H9 (cell line): Measurements from ENCODE around the gene ZSCAN5C. TPM values are rescaled to one million over a fixed set of nuclear protein-coding genes. Genes with fewer than 3 reads are reported as not detected.

Experiments used
- DNase-seq: peaks from one replicate; pipeline ENCODE4 v3.0.0-alpha.2; 2017
- H2AFZ ChIP-seq: one replicate; pipeline ENCODE4 v1.6.1; 2013; ENCODE audit warnings: mild to moderate bottlenecking, low read length, control low read depth, moderate library complexity
- H2AK5ac ChIP-seq: 2 replicates; pipeline ENCODE4 v1.6.1; 2013; ENCODE audit warnings: low read length, control low read depth, mixed read lengths; ENCODE audit not compliant: insufficient read length
- H2BK120ac ChIP-seq: one replicate; pipeline ENCODE4 v1.6.1; 2013; ENCODE audit warnings: low read depth, mild to moderate bottlenecking, low read length, control low read depth, inconsistent platforms; ENCODE audit not compliant: poor library complexity, severe bottlenecking
- H2BK12ac ChIP-seq: 2 replicates; pipeline ENCODE4 v1.6.1; 2013; ENCODE audit warnings: low read length, control low read depth, mixed read lengths, low read depth; ENCODE audit not compliant: insufficient read length
- H2BK15ac ChIP-seq: 2 replicates; pipeline ENCODE4 v1.6.1; 2013; ENCODE audit warnings: low read depth, low read length, control low read depth
- H2BK20ac ChIP-seq: one replicate; pipeline ENCODE4 v1.6.1; 2013; ENCODE audit warnings: low read depth, mild to moderate bottlenecking, low read length, control low read depth, inconsistent platforms; ENCODE audit not compliant: poor library complexity, severe bottlenecking
- H2BK5ac ChIP-seq: 2 replicates; pipeline ENCODE4 v1.6.1; 2013; ENCODE audit warnings: low read length, control low read depth, mixed read lengths; ENCODE audit not compliant: insufficient read length
- H3K14ac ChIP-seq: 2 replicates; pipeline ENCODE4 v1.6.1; 2013; ENCODE audit warnings: low read length, control low read depth; ENCODE audit not compliant: insufficient read depth
- H3K18ac ChIP-seq: 2 replicates; pipeline ENCODE4 v1.6.1; 2013; ENCODE audit warnings: low read depth, mild to moderate bottlenecking, mixed read lengths, low read length, control low read depth; ENCODE audit not compliant: insufficient read length
- H3K23ac ChIP-seq: 2 replicates; pipeline ENCODE4 v1.6.1; 2013; ENCODE audit warnings: low read length, control low read depth, mixed read lengths, low read depth; ENCODE audit not compliant: insufficient read length
- H3K23me2 ChIP-seq: 2 replicates; pipeline ENCODE4 v1.6.1; 2013; ENCODE audit warnings: low read depth, mild to moderate bottlenecking, mixed read lengths, low read length, control low read depth; ENCODE audit not compliant: insufficient read length, poor library complexity, severe bottlenecking
- H3K27ac ChIP-seq: 2 replicates; pipeline ENCODE4 v1.5.1; 2013; ENCODE audit warnings: low read length, control low read depth, mixed read lengths, low read depth; ENCODE audit not compliant: insufficient read length
- H3K27me3 ChIP-seq: 2 replicates; pipeline ENCODE4 v1.6.1; 2013; ENCODE audit warnings: low read length, control low read depth, inconsistent platforms; ENCODE audit not compliant: insufficient read depth
- H3K4ac ChIP-seq: 2 replicates; pipeline ENCODE4 v1.6.1; 2013; ENCODE audit warnings: low read depth, mild to moderate bottlenecking, control low read depth, inconsistent platforms, low read length, moderate library complexity
- H3K4me1 ChIP-seq: 2 replicates; pipeline ENCODE4 v1.6.1; 2013; ENCODE audit warnings: low read length, control low read depth, inconsistent platforms; ENCODE audit not compliant: insufficient read depth
- H3K4me2 ChIP-seq: 2 replicates; pipeline ENCODE4 v1.6.1; 2013; ENCODE audit warnings: low read length, control low read depth, mixed read lengths; ENCODE audit not compliant: insufficient read length, insufficient read depth
- H3K56ac ChIP-seq: 2 replicates; pipeline ENCODE4 v1.6.1; 2013; ENCODE audit warnings: low read depth, mild to moderate bottlenecking, mixed read lengths, low read length, control low read depth; ENCODE audit not compliant: insufficient read length
- H3K79me1 ChIP-seq: 2 replicates; pipeline ENCODE4 v1.6.1; 2013; ENCODE audit warnings: low read depth, mild to moderate bottlenecking, moderate library complexity, low read length, control low read depth, inconsistent platforms; ENCODE audit not compliant: insufficient read depth, poor library complexity, severe bottlenecking
- H3K79me2 ChIP-seq: 2 replicates; pipeline ENCODE4 v1.6.1; 2013; ENCODE audit warnings: low read length, control low read depth, inconsistent platforms; ENCODE audit not compliant: insufficient read depth
- H3K9ac ChIP-seq: 2 replicates; pipeline ENCODE4 v1.6.1; 2013; ENCODE audit warnings: low read length, control low read depth, mixed read lengths; ENCODE audit not compliant: insufficient read length; ENCODE audit errors: extremely low read depth
- H3K9me3 ChIP-seq: one replicate; pipeline ENCODE4 v1.6.1; 2013; ENCODE audit warnings: low read depth, low read length, inconsistent platforms; ENCODE audit not compliant: control insufficient read depth
- H3T11ph ChIP-seq: one replicate; pipeline ENCODE4 v1.6.1; 2013; ENCODE audit warnings: mild to moderate bottlenecking, low read length, control low read depth, inconsistent platforms
- H4K20me1 ChIP-seq: one replicate; pipeline ENCODE4 v1.6.1; 2013; ENCODE audit not compliant: control insufficient read depth, insufficient read length, insufficient read depth
- H4K5ac ChIP-seq: 2 replicates; pipeline ENCODE4 v1.6.1; 2013; ENCODE audit warnings: low read depth, mild to moderate bottlenecking, mixed read lengths, low read length, control low read depth; ENCODE audit not compliant: insufficient read length
- H4K8ac ChIP-seq: replicated peaks from 2 replicates; pipeline ENCODE4 v1.6.1; 2013; ENCODE audit warnings: low read length, control low read depth, mixed read lengths, low read depth; ENCODE audit not compliant: insufficient read length
- H4K91ac ChIP-seq: 2 replicates; pipeline ENCODE4 v1.6.1; 2013; ENCODE audit warnings: low read depth, mild to moderate bottlenecking, moderate library complexity, mixed read lengths, low read length, control low read depth; ENCODE audit not compliant: insufficient read length
- H3K27ac Mint-ChIP-seq, 3 experiments: 2 replicates in 2 of 3; 3 replicates in 1 of 3; pipeline ENCODE4 v1.8.0; 2020 to 2021; ENCODE audit warnings: mixed read lengths in 3 of 3, mild to moderate bottlenecking in 1 of 3, moderate library complexity in 1 of 3
- H3K27me3 Mint-ChIP-seq: 2 replicates; pipeline ENCODE4 v1.8.0; 2021; ENCODE audit warnings: low read depth, mild to moderate bottlenecking, moderate library complexity, mixed read lengths
- H3K36me3 Mint-ChIP-seq, 3 experiments: 2 replicates in 2 of 3; 3 replicates in 1 of 3; pipeline ENCODE4 v1.8.0; 2020 to 2021; ENCODE audit warnings: low read depth in 3 of 3, mixed read lengths in 3 of 3; ENCODE audit not compliant: insufficient read depth in 1 of 3
- H3K4me1 Mint-ChIP-seq, 2 experiments: 2 replicates each; pipeline ENCODE4 v1.8.0; 2020; ENCODE audit warnings: mixed read lengths in 2 of 2
- H3K4me3 Mint-ChIP-seq, 2 experiments: 2 replicates in 1 of 2; 3 replicates in 1 of 2; pipeline ENCODE4 v1.8.0; 2020 to 2021; ENCODE audit warnings: mild to moderate bottlenecking in 2 of 2, mixed read lengths in 2 of 2, moderate library complexity in 1 of 2
- H3K9me3 Mint-ChIP-seq, 2 experiments: 2 replicates in 1 of 2; 3 replicates in 1 of 2; pipeline ENCODE4 v1.8.0; 2020; ENCODE audit warnings: mild to moderate bottlenecking in 2 of 2, mixed read lengths in 2 of 2, moderate library complexity in 1 of 2
- WGBS: extraction: QIAGEN DNeasy Blood & Tissue Kit; methylation state at CpG from one replicate; pipeline ENCODE4 v1.1.7; 2013; ENCODE audit warnings: missing lambda C conversion rate, low lambda C conversion rate, mixed read lengths; ENCODE audit not compliant: insufficient read length; ENCODE audit errors: extremely low coverage; 5-methylcytosine and 5-hydroxymethylcytosine counted together
- total RNA-seq: library from RNA; stranded (reverse); gene quantifications from 2 replicates; pipeline ENCODE4 v1.2.1, GENCODE V29; 2021
- TF ChIP-seq, protein P1 (sequence below): fragments of 200-600 bp; sonication (generic); conservative IDR thresholded peaks from 3 replicates; pipeline ENCODE4 v1.8.0; 2021; ENCODE audit warnings: antibody characterized with exemption, mild to moderate bottlenecking

Gene ZSCAN5C
- total RNA-seq, 1 experiment from 2014 or later: not detected

DNA sequence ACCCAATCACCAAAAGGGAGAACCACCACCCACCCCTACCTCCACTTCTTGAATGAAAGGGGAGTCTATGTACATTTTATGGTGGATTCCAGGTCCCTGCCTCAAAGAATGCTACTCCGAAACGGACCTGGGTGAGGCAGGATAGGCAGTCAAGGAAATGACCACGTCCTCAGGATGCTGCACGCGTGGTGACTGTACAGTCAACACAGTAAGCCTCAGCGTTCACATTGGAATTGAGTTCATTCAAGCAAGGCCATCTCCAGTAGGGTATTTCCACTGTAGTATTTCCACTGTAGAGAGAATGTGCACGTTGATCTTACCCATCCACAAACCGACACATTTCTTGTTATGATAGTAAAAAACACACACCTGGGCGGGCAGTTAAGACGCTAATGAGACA lies 16.9 kb downstream of the ZSCAN5C start:
- no peak overlapping the region for H4K91ac ChIP-seq
- no peak overlapping the region for H3K27ac Mint-ChIP-seq
- no peaks in the 10 kb centered on the region; the same call in 1 of the 2 replicates for H3K4me1 ChIP-seq
- H4K8ac ChIP-seq: no peak overlapping the region
- no peak overlapping the region for H2BK120ac ChIP-seq
- no peak for DNase-seq
- H3T11ph ChIP-seq: no peak overlapping the region
- no peak overlapping the region for H3K4ac ChIP-seq
- H3K14ac ChIP-seq: no peak overlapping the region
- TF ChIP-seq, protein P1, sequence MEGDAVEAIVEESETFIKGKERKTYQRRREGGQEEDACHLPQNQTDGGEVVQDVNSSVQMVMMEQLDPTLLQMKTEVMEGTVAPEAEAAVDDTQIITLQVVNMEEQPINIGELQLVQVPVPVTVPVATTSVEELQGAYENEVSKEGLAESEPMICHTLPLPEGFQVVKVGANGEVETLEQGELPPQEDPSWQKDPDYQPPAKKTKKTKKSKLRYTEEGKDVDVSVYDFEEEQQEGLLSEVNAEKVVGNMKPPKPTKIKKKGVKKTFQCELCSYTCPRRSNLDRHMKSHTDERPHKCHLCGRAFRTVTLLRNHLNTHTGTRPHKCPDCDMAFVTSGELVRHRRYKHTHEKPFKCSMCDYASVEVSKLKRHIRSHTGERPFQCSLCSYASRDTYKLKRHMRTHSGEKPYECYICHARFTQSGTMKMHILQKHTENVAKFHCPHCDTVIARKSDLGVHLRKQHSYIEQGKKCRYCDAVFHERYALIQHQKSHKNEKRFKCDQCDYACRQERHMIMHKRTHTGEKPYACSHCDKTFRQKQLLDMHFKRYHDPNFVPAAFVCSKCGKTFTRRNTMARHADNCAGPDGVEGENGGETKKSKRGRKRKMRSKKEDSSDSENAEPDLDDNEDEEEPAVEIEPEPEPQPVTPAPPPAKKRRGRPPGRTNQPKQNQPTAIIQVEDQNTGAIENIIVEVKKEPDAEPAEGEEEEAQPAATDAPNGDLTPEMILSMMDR: no peak
- no peaks in the 10 kb centered on the region for H3K79me1 ChIP-seq
- H3K18ac ChIP-seq: no peak overlapping the region
- no peak overlapping the region for H2BK15ac ChIP-seq
- no CpG with 5 or more reads among the region's 10 CpGs for WGBS
- no peak overlapping the region for H3K23ac ChIP-seq
- no peak overlapping the region for H2BK5ac ChIP-seq
- no peak overlapping the region for H4K5ac ChIP-seq
- no peaks in the 10 kb centered on the region for H3K9me3 ChIP-seq
- peaks cover 0 to 27% of the 10 kb centered on the region in 2 experiments; a peak in 2 of 5 replicates for H3K9me3 Mint-ChIP-seq
- no peak overlapping the region for H3K9ac ChIP-seq
- no peak overlapping the region for H3K4me2 ChIP-seq
- H2BK12ac ChIP-seq: no peak overlapping the region
- no peak overlapping the region for H3K27ac ChIP-seq
- H3K36me3 Mint-ChIP-seq: peaks cover 0 to 4% (median 0%) of the 10 kb centered on the region in 3 experiments; a peak in 3 of 7 replicates
- H3K27me3 ChIP-seq: no peaks in the 10 kb centered on the region
- no peaks in the 10 kb centered on the region for H3K23me2 ChIP-seq
- H3K4me3 Mint-ChIP-seq: no peak overlapping the region
- peaks cover 2 to 5% of the 10 kb centered on the region in 2 experiments; a peak in 1 of 4 replicates for H3K4me1 Mint-ChIP-seq
- no peak overlapping the region for H2BK20ac ChIP-seq
- no peaks in the 10 kb centered on the region for H3K79me2 ChIP-seq
- no peak overlapping the region for H3K56ac ChIP-seq
- H2AFZ ChIP-seq: no peak overlapping the region
- H4K20me1 ChIP-seq: no peaks in the 10 kb centered on the region
- H2AK5ac ChIP-seq: no peak overlapping the region
- H3K27me3 Mint-ChIP-seq: peaks cover 2% of the 10 kb centered on the region; the same call in 1 of the 2 replicates
